Measurements from ENCODE around the gene OTUB2.

The OTUB2 gene
- 0.51 to 21.6 (median 10.1) reads per million in 17 experiments for total RNA-seq

GRCh38 chr14:94026173-94026888 lies at the start of gene OTUB2:
OTUB2 (plus strand) TSS chr14:94026340; CDS start chr14:94026538, 198 bp downstream.
- DNase-seq: peak; percentile 98 to 100 (median 99)

GRCh38 chr14:93976477-93977057 lies 49.6 kb upstream of the OTUB2 start, which contains the start of gene ASB2:
ASB2 (minus strand) TSS chr14:93976570; CDS start chr14:93964539, 12,031 bp downstream.
- DNase-seq: peak; percentile 58 to 71 (median 70)

- no peak for DNase-seq
These were observed 49.0 kb upstream of the OTUB2 start for GRCh38 chr14:93977171-93977570.

GRCh38 chr14:93977790-93978581 lies 48.2 kb upstream of the OTUB2 start:
- no peak for DNase-seq

- DNase-seq: no peak
These were observed 47.4 kb upstream of the OTUB2 start for GRCh38 chr14:93978735-93979134.

- DNase-seq: no peak
These were observed 45.5 kb upstream of the OTUB2 start for GRCh38 chr14:93980456-93981201.

GRCh38 chr14:93981316-93982229 lies 44.6 kb upstream of the OTUB2 start:
- DNase-seq: no peak

GRCh38 chr14:93982230-93983007 lies 43.7 kb upstream of the OTUB2 start:
- DNase-seq: peak in 2 of 4 experiments; percentile 31 to 47

GRCh38 chr14:93984070-93984469 lies 42.1 kb upstream of the OTUB2 start:
- DNase-seq: no peak

GRCh38 chr14:93984987-93985410 lies 41.1 kb upstream of the OTUB2 start:
- DNase-seq: peak in 3 of 4 experiments; percentile 26 to 70 (median 57)

- DNase-seq: peak in 3 of 4 experiments; percentile 12 to 62 (median 31)
These were observed 39.2 kb upstream of the OTUB2 start for GRCh38 chr14:93986955-93987354.

- DNase-seq: no peak
These were observed 38.8 kb upstream of the OTUB2 start for GRCh38 chr14:93987376-93987775.

- no peak for DNase-seq
These were observed 38.2 kb upstream of the OTUB2 start for GRCh38 chr14:93987815-93988476.

- peak; percentile 44 to 82 (median 73) for DNase-seq
These were observed 36.2 kb upstream of the OTUB2 start for GRCh38 chr14:93989939-93990338.

GRCh38 chr14:93991212-93991611 lies 34.9 kb upstream of the OTUB2 start:
- DNase-seq: no peak

- DNase-seq: no peak
These were observed 34.5 kb upstream of the OTUB2 start for GRCh38 chr14:93991649-93992048.

- DNase-seq: no peak
These were observed 32.8 kb upstream of the OTUB2 start for GRCh38 chr14:93993382-93993781.

- peak; percentile 57 to 77 (median 70) for DNase-seq
These were observed 31.0 kb upstream of the OTUB2 start for GRCh38 chr14:93994919-93995682.

- no peak for DNase-seq
These were observed 29.9 kb upstream of the OTUB2 start for GRCh38 chr14:93996130-93996695.
